HL-60/S4 (cell line): Measurements from ENCODE around the gene RAP1A.

Experiments
- in situ Hi-C: fragments of 300-500 bp; cut with MboI; formaldehyde crosslinking; loops from 2 replicates; pipeline ENCODE4 v1.14.3; 2022; ENCODE audit warnings: low sequenced_read_pairs

The RAP1A gene

DNA sequence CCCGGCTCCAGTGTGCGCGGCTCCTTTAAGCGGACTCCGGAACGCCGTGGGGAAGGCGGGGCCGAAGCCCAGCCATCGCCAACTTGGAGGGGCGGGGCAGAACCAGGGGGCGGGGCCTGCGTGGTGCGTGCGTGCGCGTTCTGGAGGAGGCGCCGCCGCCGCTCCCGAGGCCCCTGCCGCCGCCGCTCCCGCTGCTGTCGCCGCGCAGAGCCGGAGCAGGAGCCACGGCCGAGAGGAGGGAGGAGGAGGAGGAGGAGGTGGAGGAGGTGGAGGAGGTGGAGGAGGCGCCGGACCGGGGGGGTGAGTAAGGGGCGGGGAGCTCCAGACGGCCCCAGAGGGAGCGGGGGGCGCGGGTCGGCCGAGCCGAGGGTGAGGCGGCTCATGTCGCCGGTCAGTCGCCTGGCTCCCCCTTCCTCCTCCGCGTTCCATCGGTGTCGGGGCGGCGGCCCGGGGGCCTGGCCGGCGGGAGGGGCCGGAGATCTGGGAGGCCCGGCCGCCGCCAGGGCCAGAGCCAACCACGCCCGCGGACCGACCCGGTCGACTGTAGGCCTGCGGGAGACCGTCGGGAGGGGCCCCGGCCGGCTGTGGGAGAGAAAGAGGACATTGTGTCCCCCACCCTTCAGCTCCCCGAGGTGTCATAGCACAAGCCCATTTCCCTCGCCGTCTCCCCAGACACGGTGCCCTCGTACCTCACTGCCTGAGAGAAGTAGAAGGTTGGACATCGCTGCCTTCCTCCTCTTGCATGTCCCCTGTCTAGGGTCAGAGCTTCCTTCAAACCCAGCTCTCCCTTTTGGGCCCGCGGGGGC lies at the start of gene RAP1A:
Gene RAP1A, plus strand, starts transcription at position 155 of the 806 bp plus-strand sequence. CDS start 71,572 bp downstream, outside the sequence.
- in situ Hi-C loops = no loop called here

DNA sequence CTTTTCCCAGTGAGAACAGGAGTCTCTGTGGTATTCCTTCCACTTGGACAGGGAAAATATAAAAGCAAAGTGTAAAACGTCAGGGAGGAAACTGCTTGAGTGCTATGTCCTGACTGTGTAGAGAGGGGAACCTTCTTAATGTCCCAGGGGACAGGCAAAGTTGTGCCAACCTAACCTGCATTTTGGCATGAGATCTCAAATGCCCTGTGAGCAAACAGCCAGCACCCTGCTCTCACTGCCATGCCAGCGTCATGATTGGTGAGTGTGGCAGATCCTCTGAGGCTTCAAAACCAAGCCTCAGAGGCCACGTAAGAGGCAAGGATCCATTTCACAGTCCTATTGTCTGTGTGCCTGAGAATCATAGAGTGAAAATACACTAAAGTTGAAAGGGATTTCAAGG lies 49.7 kb upstream of the RAP1A start:
- in situ Hi-C loops = no loop called here

DNA sequence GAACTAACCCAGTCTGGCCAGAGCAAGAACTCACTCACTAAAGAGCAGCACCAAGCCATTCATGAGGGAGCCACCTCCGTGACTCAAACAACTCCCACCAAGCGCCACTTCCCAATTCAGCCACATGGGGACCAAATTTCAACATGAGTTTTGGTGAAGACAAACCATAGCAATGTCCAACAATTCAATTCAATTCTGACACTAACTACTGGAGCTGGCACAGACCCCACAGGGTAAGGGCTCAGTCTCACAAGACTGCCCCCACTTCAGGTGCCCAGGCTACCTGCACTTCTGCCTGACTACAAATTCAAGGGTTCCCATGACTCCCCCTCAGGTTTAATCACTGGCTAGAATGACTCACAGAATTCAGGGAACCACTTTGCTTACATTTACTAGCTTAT lies 48.8 kb upstream of the RAP1A start:
- in situ Hi-C loops = no loop called here

DNA sequence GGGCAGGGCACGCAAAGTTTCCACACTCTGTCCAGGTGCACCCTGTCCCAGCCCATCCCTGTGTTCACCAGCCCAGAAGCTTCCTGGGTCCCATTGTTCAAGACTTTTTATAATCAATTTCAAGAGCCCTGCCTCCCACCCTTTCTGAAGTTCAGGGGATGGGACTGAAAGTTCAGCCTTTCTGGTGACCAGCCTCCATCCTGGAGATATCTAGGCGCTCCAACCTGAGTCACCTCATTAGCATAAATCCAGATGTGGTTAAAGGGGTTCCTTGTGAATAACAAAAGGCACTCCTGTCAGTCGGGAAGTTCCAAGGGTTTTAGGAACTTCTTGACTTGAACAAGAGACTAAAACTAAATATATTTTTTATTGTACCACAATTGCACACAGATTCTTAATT lies 48.4 kb upstream of the RAP1A start:
- in situ Hi-C loops = no loop called here

DNA sequence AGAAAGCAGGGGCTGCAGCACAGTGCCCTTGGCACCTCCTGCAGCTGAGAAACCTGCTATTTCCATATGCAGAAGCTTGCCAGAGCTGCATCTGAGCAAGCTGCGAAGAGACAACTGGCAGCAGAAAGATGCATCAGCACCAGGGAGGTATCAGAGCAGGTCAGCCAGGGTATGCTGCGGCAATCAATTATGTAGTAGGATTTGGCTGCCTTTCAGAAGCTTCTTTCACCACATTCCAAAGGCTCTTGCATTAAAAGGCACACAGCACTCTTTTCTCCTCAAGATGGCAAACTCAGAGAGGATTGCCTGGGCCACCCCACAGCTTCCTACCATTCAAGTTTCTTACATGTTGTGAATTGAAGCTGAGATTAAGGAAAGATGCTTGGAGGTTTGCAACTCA lies 47.6 kb upstream of the RAP1A start:
- in situ Hi-C loops = no loop called here

DNA sequence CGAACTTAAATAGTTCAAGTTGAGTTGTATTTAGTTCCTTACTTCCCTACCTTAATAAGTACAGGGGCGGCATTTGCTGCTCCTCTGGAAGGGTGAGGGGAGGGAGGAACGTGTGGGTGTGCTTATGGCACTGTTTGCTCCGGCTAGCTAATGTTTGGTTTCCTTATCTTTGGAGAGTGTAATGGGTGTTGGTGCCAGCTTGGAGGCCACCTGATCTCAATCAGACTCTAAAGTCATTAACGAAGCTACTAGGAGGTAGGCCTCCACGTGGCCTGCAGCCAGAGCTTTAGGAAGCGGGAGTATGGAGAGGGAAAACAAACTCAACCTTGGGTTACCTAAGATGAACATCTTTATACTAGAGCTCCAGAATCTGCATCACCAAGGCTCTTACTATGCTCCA lies 43.0 kb upstream of the RAP1A start:
- in situ Hi-C loops = no loop called here

DNA sequence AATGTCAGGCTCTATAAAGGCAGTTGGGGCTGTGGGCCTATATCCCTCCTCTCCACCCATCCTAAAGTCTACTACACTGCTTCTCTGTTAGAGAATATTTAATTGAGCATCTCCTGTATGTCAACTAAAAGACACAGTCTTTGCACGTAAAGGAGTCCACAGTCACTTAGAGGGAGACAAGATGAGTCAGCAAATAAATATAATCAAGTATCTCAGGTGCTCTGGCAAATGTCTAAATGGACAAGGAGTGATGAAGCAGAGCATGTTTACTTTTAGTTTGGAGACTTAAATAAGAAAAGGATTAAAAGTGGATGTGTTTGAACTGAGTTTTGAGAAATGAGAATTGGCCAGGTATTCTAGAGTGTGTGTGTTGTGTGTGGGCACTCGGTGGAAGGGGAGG lies 41.8 kb upstream of the RAP1A start:
- in situ Hi-C loops = no loop called here

DNA sequence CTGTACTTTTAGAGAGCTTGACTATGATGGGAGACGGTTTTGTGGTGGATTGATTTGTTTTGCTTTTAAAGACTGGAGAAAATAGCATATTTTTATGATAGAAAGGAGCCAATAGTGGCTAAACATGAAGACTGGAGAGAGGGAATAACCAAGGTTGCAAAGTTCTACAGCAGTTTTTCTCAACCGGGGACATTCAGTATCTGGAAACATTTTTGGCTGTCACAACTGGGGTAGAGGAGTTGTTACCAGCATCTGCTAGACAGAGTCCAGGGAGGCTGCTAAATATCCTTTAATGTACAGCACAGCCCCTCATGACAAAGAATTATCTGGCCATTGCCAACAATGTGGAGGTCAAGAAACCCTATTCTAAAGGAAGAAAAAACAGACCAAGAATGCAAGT lies 38.4 kb upstream of the RAP1A start:
- in situ Hi-C loops = no loop called here

DNA sequence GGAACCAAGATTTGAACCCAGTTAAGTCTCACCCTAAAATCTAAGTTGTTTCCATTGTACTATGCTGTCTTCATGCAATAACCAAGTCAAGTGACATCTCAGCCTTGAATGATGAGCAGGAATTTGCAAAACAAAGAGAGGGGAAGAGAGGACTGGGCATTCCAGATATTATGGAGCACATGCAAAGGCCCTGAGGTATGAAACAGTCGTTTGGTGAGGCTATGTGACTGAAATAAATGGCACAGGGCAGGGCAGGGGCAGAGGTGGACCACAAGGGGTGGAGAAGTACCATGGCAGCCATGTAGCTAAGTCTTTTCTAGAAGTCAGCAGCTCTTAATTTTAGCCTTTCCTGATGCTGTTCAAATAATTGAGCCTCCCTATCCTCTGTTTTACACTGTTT lies 37.6 kb upstream of the RAP1A start:
- in situ Hi-C loops = no loop called here

DNA sequence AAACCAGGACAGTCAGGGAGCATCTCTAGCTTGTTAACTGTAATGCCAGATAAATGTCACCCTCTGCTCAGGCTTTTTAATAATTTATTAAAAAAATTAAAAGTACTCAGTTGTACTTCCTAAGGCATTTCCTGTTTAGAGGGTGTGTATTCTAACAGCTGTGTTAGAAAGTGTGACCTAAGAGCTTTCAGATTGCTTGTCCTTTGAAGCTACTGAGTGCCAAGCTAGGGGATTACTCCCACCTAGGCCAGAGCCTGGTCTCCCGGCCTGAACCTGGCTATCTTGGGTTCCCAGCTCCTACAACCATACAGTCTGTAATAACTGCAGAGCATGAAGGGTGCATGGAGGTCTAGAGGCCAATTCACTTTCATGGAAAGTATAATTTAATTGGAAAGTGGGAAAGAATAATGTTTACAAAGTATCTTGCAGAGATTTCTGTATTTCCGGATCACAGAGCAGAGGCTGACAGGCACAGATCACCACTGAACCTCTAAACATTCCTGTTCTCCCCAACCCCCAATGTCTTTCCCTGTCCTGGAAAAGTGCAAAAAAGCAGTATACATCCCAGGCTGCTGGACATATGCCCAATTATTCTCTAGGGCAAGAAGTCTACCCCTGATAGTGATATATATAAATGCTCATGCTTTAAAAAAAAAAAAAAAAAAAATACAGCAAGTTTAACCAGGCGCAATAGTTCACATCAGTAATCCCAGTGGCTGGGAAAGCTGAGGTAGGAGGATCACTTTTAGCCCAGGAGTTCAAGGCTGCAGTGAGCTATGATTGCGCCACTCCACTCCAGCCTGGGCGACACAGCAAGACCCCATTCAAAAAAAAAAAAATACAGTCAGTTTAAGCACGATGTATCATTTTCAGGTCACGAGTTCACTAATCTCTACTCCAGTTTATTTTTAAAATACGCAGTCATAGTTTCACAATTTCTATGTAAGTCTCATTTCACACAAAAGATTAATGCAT lies 36.7 kb upstream of the RAP1A start:
- in situ Hi-C loops = no loop called here

DNA sequence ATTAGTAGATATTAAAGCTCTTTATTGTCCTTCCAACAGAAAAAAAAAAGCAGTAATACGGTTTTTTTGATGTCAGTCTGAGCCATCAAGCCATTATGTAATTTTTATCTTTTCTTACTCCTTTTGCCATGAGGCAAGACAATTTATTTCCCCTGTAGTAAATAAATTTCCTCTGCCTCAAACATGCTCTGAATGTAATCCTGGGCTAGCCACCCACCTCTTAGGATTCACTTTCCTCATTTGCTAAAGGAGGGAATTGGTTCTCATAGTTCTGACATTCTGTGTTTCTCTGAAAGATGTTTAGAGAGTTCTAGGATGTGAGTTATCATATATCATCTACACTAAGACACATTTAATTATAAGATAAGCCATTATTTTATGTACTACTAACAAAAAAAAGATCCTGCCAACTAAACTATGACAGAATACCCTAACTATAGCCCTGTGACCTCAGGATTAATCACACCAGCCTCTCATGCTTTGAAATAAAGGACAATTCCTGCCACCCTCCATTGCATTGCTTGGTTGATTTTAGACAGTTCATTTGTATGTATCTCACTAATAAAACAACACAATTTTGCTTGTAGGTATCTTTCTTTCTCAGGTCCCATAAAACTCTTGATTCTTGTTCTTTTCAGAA lies 34.0 kb upstream of the RAP1A start:
- in situ Hi-C loops = no loop called here

DNA sequence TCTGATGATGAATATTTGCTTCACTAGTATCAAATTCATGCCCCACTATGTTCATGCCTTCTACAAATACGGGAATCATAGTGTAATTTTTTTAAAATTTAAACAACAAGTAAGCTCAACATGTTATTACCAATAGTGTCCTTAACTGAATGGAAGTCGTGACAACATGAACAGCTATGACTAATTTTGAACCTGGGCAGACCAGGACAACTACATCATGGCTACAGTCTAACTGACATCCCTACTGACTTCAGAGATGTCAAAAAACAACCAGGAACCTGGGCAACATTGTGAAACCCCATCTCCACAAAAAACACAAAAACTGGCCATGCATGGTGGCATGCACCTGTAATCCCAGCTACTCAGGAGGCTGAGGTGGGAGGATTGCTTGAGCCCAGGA lies 33.5 kb upstream of the RAP1A start:
- in situ Hi-C loops = no loop called here

DNA sequence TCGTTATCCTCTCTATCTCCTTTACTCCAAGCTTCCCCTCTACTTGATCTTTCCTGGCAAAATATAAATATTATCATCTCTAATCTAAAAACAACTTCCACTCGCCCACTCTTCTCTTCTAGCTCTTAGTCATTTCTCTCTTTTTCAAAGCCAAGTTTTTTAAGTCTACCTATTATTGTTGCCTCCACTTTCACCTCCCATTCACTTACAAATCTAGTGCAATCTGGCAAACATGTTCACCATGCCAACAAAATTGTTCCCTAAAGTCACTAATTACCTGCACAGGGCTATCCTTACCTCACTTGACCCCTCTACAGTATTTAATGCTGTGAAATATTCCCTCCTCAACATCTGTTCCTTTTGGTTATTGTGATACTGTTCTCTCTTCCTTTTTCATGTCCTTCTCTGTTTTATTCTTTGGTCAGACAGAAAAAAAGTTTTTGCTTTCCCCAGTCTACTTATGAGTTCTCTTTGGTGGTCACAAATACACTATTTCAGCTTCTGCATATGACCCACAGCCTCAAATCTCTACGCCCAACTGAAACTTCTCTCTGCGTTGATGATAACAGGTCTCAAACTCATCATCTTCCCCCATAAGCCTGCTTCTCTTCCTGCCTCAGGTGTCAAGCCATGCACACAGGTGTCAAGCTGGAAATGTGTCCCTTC lies 31.9 kb upstream of the RAP1A start:
- in situ Hi-C loops = no loop called here

DNA sequence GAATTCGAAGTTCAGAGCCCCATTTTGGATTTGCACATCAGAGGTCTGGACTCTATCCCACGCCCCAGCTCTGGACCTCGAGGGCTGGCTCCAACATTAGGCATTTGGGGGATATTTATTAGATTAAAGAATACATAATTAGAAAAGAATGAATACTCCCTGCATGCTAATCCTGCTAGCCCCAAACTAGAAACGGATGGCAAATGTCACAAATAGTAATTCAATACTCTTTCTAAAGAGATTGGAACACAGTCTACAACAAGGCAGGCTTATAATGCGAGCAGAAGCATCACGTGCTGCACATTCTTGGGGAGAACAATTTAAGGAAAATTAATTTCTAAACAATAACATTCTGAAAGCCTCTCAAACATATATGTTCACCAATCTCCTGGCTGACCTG lies 27.7 kb upstream of the RAP1A start:
- in situ Hi-C loops = no loop called here

DNA sequence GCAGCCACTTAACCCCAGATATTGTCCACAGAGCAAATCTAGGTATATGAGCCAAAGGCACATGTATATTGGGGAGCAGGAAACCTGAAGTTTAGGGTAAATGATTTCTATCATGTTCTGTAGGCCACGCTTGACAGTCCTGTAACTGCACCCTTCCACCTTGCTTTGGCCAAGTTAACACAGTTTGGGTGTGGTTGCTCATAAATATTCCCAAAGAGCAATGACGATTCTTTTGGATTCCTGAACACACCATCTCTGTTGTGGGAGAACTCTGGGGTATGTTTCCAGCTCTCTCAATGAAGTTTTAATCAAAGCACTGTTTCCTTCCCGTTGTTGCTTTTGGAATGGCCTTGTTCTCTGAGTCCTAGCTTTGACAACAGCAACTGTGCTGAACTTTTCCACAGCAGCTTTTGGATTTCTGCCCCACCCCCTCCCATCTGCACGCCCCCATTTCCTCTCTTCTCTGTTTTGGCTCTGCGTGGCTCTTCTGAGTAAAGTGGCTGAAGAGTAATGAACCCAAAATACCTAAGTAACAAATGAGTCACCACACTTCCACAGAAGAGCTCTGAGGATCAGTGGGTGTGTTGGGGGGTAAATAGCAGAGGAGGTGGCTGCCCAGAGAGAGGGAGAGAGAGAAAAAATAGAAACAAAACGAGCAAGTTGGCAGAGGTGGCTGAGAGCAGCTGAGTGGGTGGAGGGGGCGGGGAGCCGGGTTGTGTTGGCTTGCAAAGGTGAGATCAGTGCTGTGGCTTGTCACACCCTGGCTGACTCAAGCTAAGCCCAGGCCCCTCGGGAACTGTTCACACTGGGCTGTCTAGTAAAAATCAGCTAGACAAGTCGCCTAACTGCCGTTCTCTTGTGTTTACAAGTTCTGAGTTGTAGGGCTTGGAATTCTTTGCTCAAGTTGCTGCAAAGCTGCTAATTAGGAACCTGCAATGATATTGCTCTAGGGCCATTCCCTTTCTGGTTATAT lies 26.9 kb upstream of the RAP1A start:
- in situ Hi-C loops = no loop called here

DNA sequence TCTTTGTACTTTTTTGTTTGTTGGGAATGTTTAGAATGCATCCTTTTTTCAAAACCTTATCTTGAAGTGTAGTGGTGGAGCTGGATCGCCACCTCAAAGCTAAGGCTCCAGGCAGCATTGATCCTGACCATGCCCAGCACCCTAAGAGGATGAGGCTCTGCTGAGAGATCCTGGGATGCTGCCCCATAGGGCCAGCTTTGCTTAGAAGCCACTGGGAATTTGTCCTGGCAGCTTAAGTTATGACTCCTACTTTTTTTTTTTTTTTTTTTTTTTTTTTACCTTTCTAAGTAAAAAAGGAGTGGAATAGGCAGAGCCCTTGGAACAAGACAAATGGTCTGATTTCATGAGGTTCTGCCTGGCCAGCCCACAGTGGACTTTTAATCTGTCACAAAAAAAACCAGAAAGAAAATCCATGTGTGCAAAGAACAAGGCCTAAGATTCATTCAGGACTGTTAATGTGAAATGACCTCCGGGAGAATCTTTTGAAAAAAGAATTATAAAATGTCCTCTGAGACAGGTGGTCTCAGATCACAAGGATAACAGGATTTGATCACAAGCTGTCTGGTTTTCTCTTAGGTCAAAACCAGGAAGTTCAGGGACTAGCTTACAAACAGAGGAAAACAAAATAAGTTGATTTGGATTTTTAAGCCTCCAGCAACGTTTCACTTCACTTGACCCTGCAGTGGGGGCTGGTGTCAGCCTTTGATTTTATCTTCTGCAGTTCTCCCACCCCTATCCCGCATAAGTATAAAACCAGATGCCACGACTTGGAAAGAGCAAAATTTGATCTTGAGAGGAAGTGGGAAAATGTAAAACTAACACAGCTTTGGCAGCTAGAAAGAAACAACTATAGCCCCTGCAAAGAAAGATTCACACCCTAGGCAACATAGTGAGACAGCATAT lies 25.9 kb upstream of the RAP1A start:
- in situ Hi-C loops = no loop called here

DNA sequence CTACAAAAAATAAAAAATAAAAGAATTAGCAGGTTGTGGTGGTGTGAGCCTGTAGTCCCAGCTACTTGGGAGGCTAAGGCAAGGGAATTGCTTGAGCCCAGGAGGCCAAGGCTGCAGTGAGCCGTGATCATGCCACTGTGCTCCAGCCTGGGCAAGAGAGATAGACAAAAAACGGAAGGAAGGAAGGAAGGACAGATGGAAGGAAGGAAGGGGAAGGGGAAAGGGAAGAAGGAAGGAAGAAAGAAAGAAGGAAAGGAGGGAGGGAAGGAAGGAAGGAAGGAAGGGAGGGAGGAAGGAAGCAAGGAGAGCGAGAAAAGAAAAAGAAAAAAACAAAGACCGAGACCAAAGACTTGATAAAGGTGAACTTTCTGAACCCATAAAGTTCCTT lies 25.3 kb upstream of the RAP1A start:
- in situ Hi-C loops = no loop called here

DNA sequence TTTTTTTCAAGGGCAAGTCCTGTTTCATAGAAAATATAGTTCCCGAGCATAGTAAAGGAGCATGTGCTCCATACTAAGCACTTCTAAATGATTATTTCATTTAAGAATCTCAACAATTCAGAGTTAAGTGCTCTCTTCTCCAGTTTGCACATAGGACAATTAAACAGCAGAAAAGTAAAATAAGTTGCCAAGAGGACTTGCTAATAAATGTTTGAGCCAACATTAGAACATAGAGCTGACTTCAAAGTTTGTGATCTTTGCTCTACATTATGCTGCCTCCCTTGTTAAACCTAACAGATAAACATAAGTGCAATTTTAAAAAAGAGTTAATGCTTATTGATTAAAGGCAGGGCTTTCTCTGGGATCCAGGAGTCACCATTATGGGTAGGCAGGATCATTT lies 23.8 kb upstream of the RAP1A start:
- in situ Hi-C loops = no loop called here

DNA sequence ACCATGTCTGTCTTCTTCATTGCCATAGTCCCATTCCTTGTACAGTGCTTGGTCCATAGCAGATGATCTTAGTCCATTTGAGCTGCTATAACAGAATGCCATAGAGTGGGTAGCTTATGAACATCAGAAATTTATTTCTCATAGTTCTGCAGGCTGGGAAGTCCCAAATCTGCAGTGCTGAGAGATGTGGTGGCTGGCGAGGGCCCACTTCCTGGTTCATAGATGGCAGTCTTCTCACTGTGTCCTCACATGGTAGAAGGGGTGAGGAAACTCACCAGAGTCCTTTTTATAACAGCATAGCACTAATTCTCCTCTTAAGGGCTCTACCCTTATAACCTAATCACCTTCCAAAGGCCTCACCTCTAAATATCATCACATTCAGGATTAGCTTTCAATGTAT lies 23.1 kb upstream of the RAP1A start:
- in situ Hi-C loops = no loop called here
